Measurements from ENCODE around the gene ECT2L.

GRCh38 chr6:138943089-138943625, 147.3 kb downstream of the ECT2L start:
- TF ChIP-seq CTCF (IDR thresholded peaks at IDR 0.05; ENCODE audit: low read length): no peak
- TF ChIP-seq EZH2 (IDR thresholded peaks at IDR 0.05; ENCODE audit: borderline replicate concordance, low read length): no peak
